Measurements from ENCODE around the gene DCPS. TPM values are rescaled to one million over a fixed set of nuclear protein-coding genes. Genes with fewer than 3 reads are reported as not detected.
A peak's percentile ranks its signal among the peaks of the same experiment; 100 is the strongest.

The DCPS gene
- total RNA-seq, 1 experiment from 2014 or later, result 33.2 TPM

DNA sequence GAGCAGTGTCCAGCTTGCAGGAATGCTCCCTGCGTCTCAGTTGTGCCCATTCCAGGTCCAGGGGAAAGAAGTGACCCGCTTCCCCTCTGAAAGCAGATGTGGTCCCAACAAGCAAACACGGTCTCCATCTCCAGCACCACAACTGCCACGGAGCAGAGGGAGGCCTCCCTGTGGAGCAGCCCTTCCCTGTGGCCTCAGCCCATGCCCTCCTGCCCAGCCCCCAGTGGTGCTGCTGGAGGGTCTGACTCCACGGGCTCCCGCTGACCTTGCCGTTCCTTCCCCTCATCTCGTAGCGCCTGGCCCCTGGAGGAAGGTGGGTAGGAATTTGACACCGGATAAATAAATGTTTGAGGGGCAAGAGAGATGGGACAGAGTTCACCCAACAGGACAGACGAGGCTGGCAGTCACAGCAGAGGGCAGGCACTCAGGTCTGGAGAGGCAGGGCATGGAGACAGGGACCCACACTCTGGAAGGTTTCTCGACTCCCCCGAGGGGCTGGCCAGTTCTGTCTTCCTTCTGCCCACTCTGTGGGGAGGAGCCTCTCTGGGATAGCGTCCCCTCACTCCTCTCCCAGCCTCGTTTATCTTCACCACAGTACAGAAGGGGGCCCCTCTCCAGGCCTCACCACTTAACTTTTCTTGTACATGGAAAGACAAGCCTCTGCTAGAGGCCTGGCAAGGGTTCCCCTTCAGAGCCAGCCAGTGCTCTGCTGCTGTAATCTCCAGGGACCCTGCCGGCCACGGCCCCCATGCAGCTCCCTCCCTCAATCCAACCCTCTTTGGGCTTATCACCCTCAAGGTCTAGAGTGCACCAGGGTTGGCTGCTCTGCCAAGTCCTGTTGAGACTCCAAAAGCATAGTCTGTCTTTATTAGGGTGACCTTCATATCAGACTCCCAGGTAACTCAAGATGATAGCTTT, 44.1 kb downstream of the DCPS start:
- peaks cover 18% of the 10 kb centered on the region for H3K4me1 Mint-ChIP-seq (ENCODE audit: low read depth, unreplicated experiment)
- TF ChIP-seq, protein P1, sequence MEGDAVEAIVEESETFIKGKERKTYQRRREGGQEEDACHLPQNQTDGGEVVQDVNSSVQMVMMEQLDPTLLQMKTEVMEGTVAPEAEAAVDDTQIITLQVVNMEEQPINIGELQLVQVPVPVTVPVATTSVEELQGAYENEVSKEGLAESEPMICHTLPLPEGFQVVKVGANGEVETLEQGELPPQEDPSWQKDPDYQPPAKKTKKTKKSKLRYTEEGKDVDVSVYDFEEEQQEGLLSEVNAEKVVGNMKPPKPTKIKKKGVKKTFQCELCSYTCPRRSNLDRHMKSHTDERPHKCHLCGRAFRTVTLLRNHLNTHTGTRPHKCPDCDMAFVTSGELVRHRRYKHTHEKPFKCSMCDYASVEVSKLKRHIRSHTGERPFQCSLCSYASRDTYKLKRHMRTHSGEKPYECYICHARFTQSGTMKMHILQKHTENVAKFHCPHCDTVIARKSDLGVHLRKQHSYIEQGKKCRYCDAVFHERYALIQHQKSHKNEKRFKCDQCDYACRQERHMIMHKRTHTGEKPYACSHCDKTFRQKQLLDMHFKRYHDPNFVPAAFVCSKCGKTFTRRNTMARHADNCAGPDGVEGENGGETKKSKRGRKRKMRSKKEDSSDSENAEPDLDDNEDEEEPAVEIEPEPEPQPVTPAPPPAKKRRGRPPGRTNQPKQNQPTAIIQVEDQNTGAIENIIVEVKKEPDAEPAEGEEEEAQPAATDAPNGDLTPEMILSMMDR (IDR thresholded peaks at IDR 0.05; ENCODE audit: unreplicated experiment), result no peak
- peaks cover 43% of the 10 kb centered on the region for H3K36me3 Mint-ChIP-seq (ENCODE audit: insufficient read depth, unreplicated experiment)
- intact Hi-C loops (cut with micrococcal nuclease; ENCODE audit: unreplicated experiment), result no loop called here
- H3K27ac Mint-ChIP-seq (ENCODE audit: unreplicated experiment), result peak overlapping the region; percentile 52
- peaks cover 3% of the 10 kb centered on the region for H3K9me3 Mint-ChIP-seq (ENCODE audit: low read depth, unreplicated experiment)
- no peak overlapping the region for H3K4me3 Mint-ChIP-seq (ENCODE audit: low read depth, unreplicated experiment)
- CTCF ChIA-PET, result no interaction called here
- H3K27me3 Mint-ChIP-seq (ENCODE audit: unreplicated experiment), result no peaks in the 10 kb centered on the region
- no peak for DNase-seq
- no TSS peak for BruUV-seq (replicated peaks)

DNA sequence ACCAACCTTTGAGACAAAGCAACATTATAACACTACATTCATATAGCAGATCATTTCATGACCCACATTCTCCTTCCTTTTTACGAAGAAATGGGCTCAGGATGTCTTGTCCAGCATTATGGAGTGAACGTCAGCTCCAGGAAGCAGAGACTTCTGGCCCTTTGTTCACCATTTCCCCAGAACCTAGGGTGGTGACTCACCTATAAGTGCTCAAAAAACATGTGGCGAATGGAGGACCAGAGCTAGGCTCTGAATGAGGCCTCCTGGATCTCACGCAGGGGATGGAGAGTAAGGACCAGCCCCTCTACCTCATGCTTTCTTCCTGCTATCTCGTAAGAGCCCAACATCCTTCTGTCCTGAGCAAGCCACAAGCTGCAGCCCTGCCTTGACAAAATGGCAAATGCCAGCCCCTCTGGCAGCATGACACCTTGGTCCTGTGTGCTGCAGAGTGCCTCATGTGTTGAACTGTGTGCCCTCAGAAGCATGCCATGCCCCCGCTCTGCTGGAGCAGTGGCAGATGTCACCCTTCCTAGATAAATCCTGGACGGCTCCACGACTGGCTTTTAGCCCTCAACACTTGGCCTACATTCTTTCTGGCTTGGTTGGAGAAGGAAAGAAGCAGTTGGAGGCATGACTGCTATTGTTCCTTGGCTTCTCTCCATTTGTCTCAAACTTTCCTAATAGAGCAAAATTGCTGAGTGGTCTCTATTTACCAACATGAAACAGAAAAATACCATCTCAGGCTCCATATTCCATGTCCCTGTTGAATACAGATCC, 45.1 kb downstream of the DCPS start:
- intact Hi-C loops (cut with micrococcal nuclease; ENCODE audit: unreplicated experiment), result no loop called here
- no peak for DNase-seq
- H3K27ac Mint-ChIP-seq (ENCODE audit: unreplicated experiment), result peak overlapping the region; percentile 52
- no peaks in the 10 kb centered on the region for H3K27me3 Mint-ChIP-seq (ENCODE audit: unreplicated experiment)
- TF ChIP-seq, protein P1 (IDR thresholded peaks at IDR 0.05; ENCODE audit: unreplicated experiment), result no peak
- peaks cover 28% of the 10 kb centered on the region for H3K4me1 Mint-ChIP-seq (ENCODE audit: low read depth, unreplicated experiment)
- CTCF ChIA-PET, result no interaction called here
- H3K36me3 Mint-ChIP-seq (ENCODE audit: insufficient read depth, unreplicated experiment), result peaks cover 39% of the 10 kb centered on the region
- H3K9me3 Mint-ChIP-seq (ENCODE audit: low read depth, unreplicated experiment), result peaks cover 3% of the 10 kb centered on the region
- no peak overlapping the region for H3K4me3 Mint-ChIP-seq (ENCODE audit: low read depth, unreplicated experiment)
- BruUV-seq (replicated peaks), result no TSS peak

DNA sequence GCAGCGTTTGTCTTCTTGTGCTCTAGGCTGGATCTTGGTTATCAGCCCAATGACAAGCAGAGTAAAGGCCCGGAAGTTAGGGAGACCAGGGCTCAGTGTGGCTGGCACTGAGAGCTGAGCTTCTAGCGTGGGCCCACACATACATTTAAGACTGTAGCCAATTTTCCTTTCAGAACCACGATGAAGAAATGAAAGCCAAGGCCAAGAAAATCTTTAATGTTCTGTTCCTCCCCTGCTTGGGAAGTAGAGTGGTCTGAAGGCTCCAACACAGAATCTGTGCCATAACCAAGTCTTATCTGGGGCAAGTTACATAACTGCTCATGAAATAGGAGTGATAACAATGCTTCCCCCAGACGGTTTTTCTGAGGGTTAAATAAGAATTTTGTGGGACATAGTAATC, 47.0 kb downstream of the DCPS start:
- peaks cover 32% of the 10 kb centered on the region for H3K4me1 Mint-ChIP-seq (ENCODE audit: low read depth, unreplicated experiment)
- peaks cover 3% of the 10 kb centered on the region for H3K9me3 Mint-ChIP-seq (ENCODE audit: low read depth, unreplicated experiment)
- no peak overlapping the region for H3K27ac Mint-ChIP-seq (ENCODE audit: unreplicated experiment)
- H3K36me3 Mint-ChIP-seq (ENCODE audit: insufficient read depth, unreplicated experiment), result peaks cover 45% of the 10 kb centered on the region
- no peaks in the 10 kb centered on the region for H3K27me3 Mint-ChIP-seq (ENCODE audit: unreplicated experiment)
- DNase-seq, result no peak
- intact Hi-C loops (cut with micrococcal nuclease; ENCODE audit: unreplicated experiment), result no loop called here
- CTCF ChIA-PET, result no interaction called here
- no peak overlapping the region for H3K4me3 Mint-ChIP-seq (ENCODE audit: low read depth, unreplicated experiment)
- no TSS peak for BruUV-seq (replicated peaks)
- TF ChIP-seq, protein P1 (IDR thresholded peaks at IDR 0.05; ENCODE audit: unreplicated experiment), result no peak

DNA sequence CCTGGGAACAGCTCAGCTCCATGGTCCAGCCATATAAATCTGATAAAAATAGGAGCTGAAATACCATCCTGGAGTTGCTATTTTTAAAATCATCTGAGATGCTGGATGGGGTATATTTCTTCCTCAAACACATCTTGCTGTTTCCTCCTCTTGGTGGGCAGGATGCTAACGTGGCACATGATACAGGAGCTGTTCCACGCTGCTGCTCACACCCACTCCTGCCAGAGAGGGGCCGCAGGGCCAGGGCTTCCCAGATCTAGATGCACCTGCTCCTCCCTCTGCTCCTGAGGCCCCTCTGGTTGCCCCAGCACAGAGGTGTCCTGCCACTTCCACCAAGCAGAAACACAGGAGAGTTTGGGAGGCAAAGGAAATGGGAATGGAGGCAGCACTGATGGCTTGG, 48.3 kb downstream of the DCPS start:
- Mint-ChIP-seq H3K4me3 (ENCODE audit: low read depth, unreplicated experiment) (peak overlapping the region; percentile 10), H3K27me3 (ENCODE audit: unreplicated experiment) (no peaks in the 10 kb centered on the region)
- intact Hi-C loops (cut with micrococcal nuclease; ENCODE audit: unreplicated experiment), result no loop called here

More for the DNA sequence above, 48.3 kb downstream of the DCPS start:
- no peak for DNase-seq
- Mint-ChIP-seq H3K36me3 (ENCODE audit: insufficient read depth, unreplicated experiment) (peaks cover 45% of the 10 kb centered on the region), H3K9me3 (ENCODE audit: low read depth, unreplicated experiment) (peaks cover 3% of the 10 kb centered on the region), H3K4me1 (ENCODE audit: low read depth, unreplicated experiment) (peaks cover 24% of the 10 kb centered on the region), H3K27ac (ENCODE audit: unreplicated experiment) (peak overlapping the region; percentile 53)
- CTCF ChIA-PET, result no interaction called here
- BruUV-seq (replicated peaks), result TSS peak; percentile 14
- TF ChIP-seq, protein P1 (IDR thresholded peaks at IDR 0.05; ENCODE audit: unreplicated experiment), result no peak

Measured in Calu3 (cell line).